Endometrial microvascular endothelial cells (primary cell): ENCODE data around the gene C14orf39. TPM values are rescaled to one million over a fixed set of nuclear protein-coding genes. Genes with fewer than 3 reads are reported as not detected.
"Not testable (repeated sequence)": the region's sequence is repeated elsewhere in the genome, so short reads cannot be mapped to it uniquely, and the experiment has no call there.

Experiments used
- in situ Hi-C: cut with HindIII; loops from 2 replicates; pipeline ENCODE4 v1.10.0; 2017; ENCODE audit warnings: low sequenced_read_pairs, low pct_unique_long_range_greater_than_20kb; ENCODE audit errors: inconsistent ontology term
- total RNA-seq: library from RNA; depleted of rRNA; stranded (reverse); fragments of >200 nt; gene quantifications from one replicate; pipeline ENCODE4 v1.2.3, GENCODE V29; 2015; ENCODE audit errors: inconsistent ontology term

Gene C14orf39
- total RNA-seq, 1 donor from 2014 or later, result not detected

- in situ Hi-C loops, result no loop called here
Measured at GRCh38 chr14:60502541-60502940, 16.7 kb upstream of the C14orf39 start.

DNA sequence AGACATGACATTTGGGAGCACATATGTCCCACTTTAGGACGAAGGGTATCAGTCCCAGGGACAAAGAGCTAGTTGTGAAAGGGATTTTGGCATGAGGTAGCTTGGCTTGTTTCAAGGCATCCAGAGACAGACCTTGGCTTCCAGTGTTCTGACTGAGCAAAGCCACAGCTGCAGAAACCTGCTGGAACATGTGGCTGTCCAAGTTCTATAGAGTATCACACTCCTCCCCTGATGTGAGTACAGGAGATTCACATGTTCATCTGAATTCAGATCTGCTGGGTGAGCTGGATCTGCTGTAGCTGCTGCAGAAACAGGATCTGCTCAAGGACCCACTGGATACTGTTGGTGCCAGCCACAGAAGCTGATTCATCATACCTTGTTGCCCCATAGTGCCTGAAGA lies 10.1 kb upstream of the C14orf39 start:
- in situ Hi-C loops, result no loop called here

GRCh38 chr14:60490270-60490669 lies 4.4 kb upstream of the C14orf39 start:
- in situ Hi-C loops, result no loop called here

DNA sequence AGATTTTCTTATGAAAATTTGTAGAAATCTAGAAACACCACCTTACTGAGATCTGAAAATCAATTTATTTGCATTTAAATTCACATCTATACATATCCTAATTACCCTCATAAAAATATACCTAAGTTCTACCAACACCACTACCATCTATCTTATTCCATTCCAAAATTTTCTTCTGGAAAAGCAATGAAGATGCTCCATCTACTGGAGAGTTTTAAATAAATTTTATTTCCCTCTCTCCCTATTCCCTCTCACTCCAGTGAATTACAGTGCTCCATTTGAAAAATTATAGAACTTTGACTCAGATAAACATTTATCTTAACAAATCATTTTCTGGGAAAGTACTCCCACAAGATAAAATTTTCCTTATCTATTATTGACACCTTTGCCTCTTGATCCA lies 2.3 kb upstream of the C14orf39 start:
- in situ Hi-C loops, result no loop called here

DNA sequence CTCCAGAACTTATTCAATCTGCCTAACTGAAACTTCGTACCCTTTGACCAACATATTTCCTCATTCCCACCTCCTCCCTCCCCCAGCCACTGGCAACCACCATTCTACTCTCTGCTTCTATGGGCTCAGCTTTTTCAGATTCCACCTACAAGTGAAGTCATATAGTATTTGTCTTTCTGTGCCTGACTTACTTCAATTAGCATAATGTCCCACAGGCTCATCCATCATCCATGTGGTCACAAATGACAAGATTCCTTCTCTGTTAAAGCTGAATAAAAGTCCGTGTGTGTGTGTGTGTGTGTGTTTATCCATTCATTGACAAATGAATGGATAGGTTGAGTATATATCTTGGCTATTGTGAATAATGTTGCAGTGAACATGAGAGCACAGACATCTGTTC lies 1.3 kb upstream of the C14orf39 start:
- in situ Hi-C loops, result no loop called here

GRCh38 chr14:60485057-60485597 lies 736 bp downstream of the C14orf39 start:
- in situ Hi-C loops, result no loop called here

DNA sequence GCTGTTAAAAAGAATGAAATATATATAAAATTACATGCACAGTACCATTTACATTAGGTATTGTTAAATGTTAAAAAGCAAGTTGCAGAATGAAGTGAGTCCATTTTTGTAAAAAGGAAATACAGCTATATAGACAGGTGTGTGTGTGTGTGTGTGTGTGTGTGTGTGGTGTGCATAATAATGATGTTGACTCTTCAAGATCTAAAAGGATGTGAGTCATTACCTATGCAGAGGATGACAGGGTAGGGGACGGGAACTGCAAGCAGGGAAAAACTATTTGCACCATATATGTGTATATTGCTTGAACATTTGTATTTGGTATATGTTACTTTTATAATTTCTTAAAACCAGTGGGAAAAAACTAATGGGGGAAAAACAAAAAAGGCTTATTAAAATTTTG lies 3.1 kb downstream of the C14orf39 start:
- in situ Hi-C loops, result no loop called here

- in situ Hi-C loops, result not testable (repeated sequence)
Measured at GRCh38 chr14:60480248-60480647, 5.6 kb downstream of the C14orf39 start.

- in situ Hi-C loops, result no loop called here
Measured at GRCh38 chr14:60455875-60456274, 30.0 kb downstream of the C14orf39 start.

- in situ Hi-C loops, result no loop called here
Measured at GRCh38 chr14:60430276-60430675, 55.6 kb downstream of the C14orf39 start.

GRCh38 chr14:60420050-60420449 lies 65.8 kb downstream of the C14orf39 start:
- in situ Hi-C loops, result no loop called here

DNA sequence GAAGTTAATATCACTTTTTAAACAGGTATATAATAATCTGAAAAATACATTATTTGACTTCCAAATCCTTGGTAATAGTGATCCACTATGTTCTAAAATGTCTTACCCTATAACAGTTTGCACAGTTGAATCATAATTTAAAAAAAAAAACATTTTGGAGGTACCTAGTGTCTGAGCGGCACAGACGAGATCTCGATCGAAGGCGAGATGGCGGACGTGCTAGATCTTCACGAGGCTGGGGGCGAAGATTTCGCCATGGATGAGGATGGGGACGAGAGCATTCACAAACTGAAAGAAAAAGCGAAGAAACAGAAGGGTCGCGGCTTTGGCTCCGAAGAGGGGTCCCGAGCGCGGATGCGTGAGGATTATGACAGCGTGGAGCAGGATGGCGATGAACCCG lies 88.3 kb downstream of the C14orf39 start:
- in situ Hi-C loops, result not testable (repeated sequence)

GRCh38 chr14:60396718-60397343 lies 89.0 kb downstream of the C14orf39 start:
- in situ Hi-C loops, result no loop called here

Other genes starting within 250 kb of the C14orf39 start
- 19.5 TPM for gene PPM1A, start 236.8 kb downstream of the C14orf39 start, total RNA-seq
- gene SIX6, start 23.1 kb upstream of the C14orf39 start, total RNA-seq, result not detected
- gene SIX1, start 163.4 kb upstream of the C14orf39 start, total RNA-seq, result not detected
- 0.65 TPM for gene SIX4, start 238.3 kb upstream of the C14orf39 start, total RNA-seq
- gene MNAT1, start 248.7 kb upstream of the C14orf39 start, total RNA-seq, result 29.2 TPM